Right cardiac atrium (tissue), 5 donors: ENCODE data around the gene HYCC1. TPM values are rescaled to one million over a fixed set of nuclear protein-coding genes. Genes with fewer than 3 reads are reported as not detected.
A peak's percentile ranks its signal among the peaks of the same experiment; 100 is the strongest.
"Not testable (repeated sequence)": the region's sequence is repeated elsewhere in the genome, so short reads cannot be mapped to it uniquely, and the experiment has no call there.

Source experiments
- ATAC-seq, 2 donors: fragments of 200-7000 bp; cut with Tn5 transposase; one replicate each; pipeline versions ENCODE4 v1.8.0 to v1.9.1; 2020; ENCODE audit warnings: moderate library complexity in 2 of 2, mild to moderate bottlenecking in 1 of 2
- DNase-seq, 3 donors: peaks; one replicate each; pipeline ENCODE4 v3.0.0-alpha.2; 2020
- H3K27ac ChIP-seq: one replicate; pipeline ENCODE4 v1.5.1; 2013; ENCODE audit warnings: mild to moderate bottlenecking, low read length, control low read depth, moderate library complexity
- H3K27me3 ChIP-seq: one replicate; pipeline ENCODE4 v1.6.1; 2013; ENCODE audit not compliant: control insufficient read depth, insufficient read depth
- H3K4me1 ChIP-seq: one replicate; pipeline ENCODE4 v1.6.1; 2013; ENCODE audit warnings: low read length; ENCODE audit not compliant: control insufficient read depth, insufficient read depth
- H3K4me3 ChIP-seq: one replicate; pipeline ENCODE4 v1.5.1; 2013; ENCODE audit warnings: low read length, control low read depth
- H3K9me3 ChIP-seq: one replicate; pipeline ENCODE4 v1.6.1; 2013; ENCODE audit warnings: low read length; ENCODE audit not compliant: control insufficient read depth
- WGBS: extraction: QIAGEN DNeasy Blood & Tissue Kit; methylation state at CpG from one replicate; pipeline ENCODE4 v1.1.7; 2013; 5-methylcytosine and 5-hydroxymethylcytosine counted together
- intact Hi-C, 4 donors: fragments of 100-400 bp; cut with DNase I; formaldehyde crosslinking; loops; one replicate each; pipeline versions ENCODE4 v1.11.0 to v1.14.0; 2022 to 2023
- long read RNA-seq, 4 donors: library from polyadenylated mRNA; unstranded; transcript quantifications; one replicate each; pipeline ENCODE4 v2.0.0, GENCODE V29; 2020 to 2021
- polyA plus RNA-seq: library from polyadenylated mRNA; stranded (reverse); fragments of 200-250 nt; gene quantifications from one replicate; pipeline ENCODE4 v1.2.3, GENCODE V29; 2013
- total RNA-seq, 4 donors: library from RNA; stranded (reverse); fragmentation: NEBNext Ultra II Directional; extraction: Animal tissue kit (Norgen Biotek cat#: 25700); gene quantifications; one replicate each; pipeline ENCODE4 v1.2.1, GENCODE V29; 2021
- donor health status: healthy with polysubstance abuse.
- donor health status: DM: no; HTN: yes; CAD: no.
- donor health status: DM: no; HTN: no; CAD: no.
- donor health status: DM: no; HTN: yes; CAD: no; lungs with severe emphysema.
- donor health status: DM: yes; HTN: yes; CAD: no.

HYCC1 gene
- 10 to 100 TPM; 32.8 to 47.3 (median 36.3) TPM for total RNA-seq
- 7.7 TPM for polyA plus RNA-seq
- long read RNA-seq, donor 1, full-length matches to known transcripts, result 7 of 16 reads
- long read RNA-seq, donor 1, partial matches to known transcripts, result 1 of 16 reads
- long read RNA-seq, donor 1, other reads (novel, unspliced or antisense), result 8 of 16 reads
- long read RNA-seq, donor 2, full-length matches to known transcripts, result 4 of 10 reads
- long read RNA-seq, donor 2, partial matches to known transcripts, result 0 of 10 reads
- long read RNA-seq, donor 2, other reads (novel, unspliced or antisense), result 6 of 10 reads
- long read RNA-seq, donor 3, full-length matches to known transcripts, result 17 of 35 reads
- long read RNA-seq, donor 3, partial matches to known transcripts, result 5 of 35 reads
- long read RNA-seq, donor 3, other reads (novel, unspliced or antisense), result 13 of 35 reads
- long read RNA-seq, donor 4, full-length matches to known transcripts, result 3 of 11 reads
- long read RNA-seq, donor 4, partial matches to known transcripts, result 0 of 11 reads
- long read RNA-seq, donor 4, other reads (novel, unspliced or antisense), result 8 of 11 reads

DNA sequence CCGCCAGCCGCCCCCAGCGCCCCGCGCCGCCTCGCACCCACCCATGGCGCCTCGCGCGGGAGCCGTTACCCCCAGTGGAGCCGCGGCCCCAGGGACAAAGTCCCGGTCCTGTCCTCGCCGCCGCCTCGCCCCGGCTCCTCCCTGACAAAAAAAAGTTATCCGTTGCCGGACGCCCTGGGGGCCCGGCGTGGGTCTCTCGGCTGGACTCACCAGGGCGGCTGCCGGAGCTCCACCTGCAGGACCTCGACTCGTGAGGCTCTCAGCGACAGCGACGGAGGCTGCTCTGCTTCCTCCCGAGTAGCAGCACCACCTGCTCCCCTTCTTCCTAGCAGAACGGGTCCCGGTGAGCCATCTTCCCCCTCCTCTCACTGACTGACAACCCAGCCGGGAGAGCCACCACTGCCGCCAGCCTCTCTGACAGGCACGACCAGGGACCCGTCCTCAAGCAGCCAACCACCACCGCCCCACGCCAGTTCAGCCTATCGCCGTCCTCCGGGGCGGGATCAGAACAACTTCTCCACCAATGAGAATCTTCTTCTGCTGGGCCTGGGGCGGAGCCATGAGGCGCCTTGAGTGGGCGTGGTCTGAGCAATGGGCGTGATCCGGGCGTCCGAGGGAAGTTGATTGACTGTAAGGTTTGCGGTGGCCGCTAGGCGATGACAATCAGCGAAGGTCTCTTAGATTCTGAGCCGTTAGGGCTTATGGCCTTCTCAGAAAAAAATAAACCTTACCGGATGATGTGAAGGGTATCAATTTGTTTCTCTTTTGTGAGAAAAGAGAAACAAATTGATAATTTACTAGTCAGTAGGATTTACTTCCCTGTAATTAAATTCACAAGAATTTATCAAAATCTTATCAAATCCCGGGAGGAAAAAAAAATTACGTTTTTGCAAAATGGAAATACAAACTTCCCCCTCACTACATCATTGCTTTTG lies at the start of gene HYCC1:
HYCC1 (minus strand) TSS at position 416 of the 935 bp plus-strand sequence. CDS start 23,019 bp downstream, outside the sequence.
- Histone ChIP-seq H3K27me3 (no peaks in the 10 kb centered on the region), H3K4me1 (no peaks in the 10 kb centered on the region), H3K4me3 (peak within 1 kb of the TSS; percentile 72), H3K9me3 (no peaks in the 10 kb centered on the region), H3K27ac (peak within 1 kb of the TSS; percentile 36)
- WGBS, result 2% methylated on average over 61 of the region's 61 CpGs
- intact Hi-C loops, result loop anchor here in 1 of 4 donors (10.0 kb wide), 1 partner anchor 159 kb away; no protein-coding TSS in a partner anchor
- DNase-seq (peak; percentile 99), ATAC-seq (peak; percentile 100)

- WGBS, result 88% methylated on average over 7 of the region's 7 CpGs
- H3K4me3 ChIP-seq, result no peak overlapping the region
- DNase-seq (no peak), ATAC-seq (no peak)
- no peaks in the 10 kb centered on the region for H3K9me3 ChIP-seq
- no peaks in the 10 kb centered on the region for H3K27me3 ChIP-seq
- H3K4me1 ChIP-seq, result no peaks in the 10 kb centered on the region
- H3K27ac ChIP-seq, result no peak overlapping the region
- intact Hi-C loops, result no loop called here
These were observed 48.5 kb upstream of the HYCC1 start for GRCh38 chr7:23062452-23062851.

GRCh38 chr7:23061327-23061726 lies 47.4 kb upstream of the HYCC1 start:
- intact Hi-C loops, result no loop called here
- no peaks in the 10 kb centered on the region for H3K4me1 ChIP-seq
- H3K9me3 ChIP-seq, result no peaks in the 10 kb centered on the region
- ATAC-seq, result no peak
- DNase-seq, result no peak
- H3K27ac ChIP-seq, result no peak overlapping the region
- no peaks in the 10 kb centered on the region for H3K27me3 ChIP-seq
- H3K4me3 ChIP-seq, result no peak overlapping the region
- 94% methylated on average over 6 of the region's 6 CpGs for WGBS

DNA sequence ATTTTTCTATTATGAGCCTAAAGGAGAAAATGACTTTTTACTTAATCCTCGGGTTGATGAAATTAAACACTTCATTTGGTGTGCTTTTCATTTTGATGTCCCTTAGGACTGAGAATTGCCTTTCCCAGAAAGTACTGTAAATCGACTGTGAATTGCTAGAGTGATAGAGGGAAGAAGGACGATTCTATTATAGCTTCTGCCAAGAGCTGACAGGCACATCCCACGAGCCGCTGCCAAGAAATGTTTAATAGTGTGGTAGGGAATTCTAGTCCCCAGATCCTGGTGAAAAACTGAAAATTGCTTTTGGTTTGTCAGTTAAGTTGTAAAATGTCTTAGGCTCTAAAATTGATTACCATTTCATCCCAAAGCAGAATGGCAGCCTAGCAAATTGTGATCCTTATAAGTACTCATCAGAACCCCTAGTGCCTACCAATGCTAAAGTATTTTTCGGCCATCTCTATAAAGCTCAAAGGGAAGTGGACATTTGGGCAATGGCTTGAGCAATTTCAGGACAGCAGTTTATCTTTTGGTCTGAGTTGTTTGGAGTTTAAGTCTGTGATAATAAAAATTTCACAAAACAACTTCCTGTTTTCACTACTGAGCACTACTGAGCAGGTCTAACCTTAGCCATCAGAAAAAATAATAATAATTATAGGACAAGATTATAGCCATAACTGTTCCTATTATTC lies 44.6 kb upstream of the HYCC1 start:
- ATAC-seq, result no peak
- Histone ChIP-seq H3K9me3 (no peaks in the 10 kb centered on the region), H3K27me3 (no peaks in the 10 kb centered on the region), H3K4me1 (no peaks in the 10 kb centered on the region), H3K27ac (no peak overlapping the region), H3K4me3 (no peak overlapping the region)
- no peak for DNase-seq
- intact Hi-C loops, result loop anchor here in 3 of 4 donors (5.0 to 10.0 kb wide), 4 partner anchors 124 to 504 kb away; no protein-coding TSS in a partner anchor
- 34% methylated on average over 6 of the region's 6 CpGs for WGBS

DNA sequence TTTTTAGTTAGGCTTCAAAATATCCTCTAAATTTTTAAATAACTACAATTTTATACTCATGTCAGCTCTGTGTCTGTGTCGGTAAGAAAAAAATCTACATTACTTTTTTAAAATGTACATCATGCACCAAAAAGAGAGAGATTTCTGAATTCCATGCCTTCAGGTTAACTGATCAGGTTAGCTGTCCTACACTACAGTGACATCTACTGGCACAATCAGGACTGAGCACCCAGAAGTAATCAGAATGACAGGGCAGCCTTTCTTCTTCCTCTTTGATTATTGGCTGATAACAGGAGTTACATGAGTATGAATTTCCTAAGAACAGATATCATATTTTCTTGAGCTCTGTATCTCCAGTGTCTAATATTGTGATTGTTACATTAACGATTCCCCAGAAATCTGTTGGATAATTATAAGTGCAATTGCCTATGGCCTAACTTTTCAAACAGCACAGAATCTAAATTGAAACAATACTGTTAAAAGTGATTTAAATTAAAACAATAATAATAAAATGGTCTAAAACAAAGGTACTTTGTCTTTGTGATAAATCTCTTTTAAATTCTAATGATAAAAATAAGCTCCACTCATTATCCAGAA lies 41.8 kb upstream of the HYCC1 start:
- no peak overlapping the region for H3K27ac ChIP-seq
- 1% methylated on average over 2 of the region's 2 CpGs for WGBS
- H3K9me3 ChIP-seq, result no peaks in the 10 kb centered on the region
- peak; percentile 66 to 77 for ATAC-seq
- H3K4me1 ChIP-seq, result no peaks in the 10 kb centered on the region
- intact Hi-C loops, result loop anchor here in 3 of 4 donors (5.0 to 10.0 kb wide), 4 partner anchors 121 to 501 kb away; no protein-coding TSS in a partner anchor
- no peak for DNase-seq
- no peak overlapping the region for H3K4me3 ChIP-seq
- H3K27me3 ChIP-seq, result no peaks in the 10 kb centered on the region

DNA sequence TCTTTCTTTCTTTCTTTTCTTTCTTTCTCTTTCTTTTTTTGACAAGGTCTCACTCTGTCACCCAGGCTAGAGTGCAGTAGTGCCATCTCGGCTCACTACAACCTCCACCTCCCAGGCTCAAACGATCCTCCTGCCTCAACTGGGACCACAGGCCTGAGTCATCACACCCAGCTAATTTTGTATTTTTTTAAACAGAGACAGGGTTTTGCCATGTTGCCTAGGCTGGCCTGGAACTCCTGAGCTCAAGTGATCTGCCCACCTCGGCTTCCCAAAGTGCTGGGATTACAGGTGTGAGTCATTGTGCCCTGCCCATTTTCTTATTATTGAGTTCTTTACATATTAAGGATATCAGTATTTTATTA lies 37.2 kb upstream of the HYCC1 start:
- DNase-seq, H3K4me3 ChIP-seq, H3K27me3 ChIP-seq, H3K9me3 ChIP-seq, H3K27ac ChIP-seq, H3K4me1 ChIP-seq, ATAC-seq: not testable (repeated sequence)
- intact Hi-C loops, result loop anchor here in 2 of 4 donors (10.0 kb wide), 3 partner anchors 116 to 496 kb away; no protein-coding TSS in a partner anchor
- 90% methylated on average over 3 of the region's 3 CpGs for WGBS

- WGBS, result 97% methylated on average over 29 of the region's 29 CpGs
- intact Hi-C loops, H3K9me3 ChIP-seq, H3K4me3 ChIP-seq, H3K27ac ChIP-seq, ATAC-seq, DNase-seq, H3K4me1 ChIP-seq, H3K27me3 ChIP-seq: not testable (repeated sequence)
These were observed 32.4 kb upstream of the HYCC1 start for GRCh38 chr7:23046336-23046735.

- H3K27me3 ChIP-seq, H3K4me3 ChIP-seq, H3K27ac ChIP-seq, ATAC-seq, H3K4me1 ChIP-seq, intact Hi-C loops, H3K9me3 ChIP-seq, DNase-seq: not testable (repeated sequence)
- 89% methylated on average over 4 of the region's 6 CpGs for WGBS
These were observed 31.2 kb upstream of the HYCC1 start for GRCh38 chr7:23045086-23045485.

- no peaks in the 10 kb centered on the region for H3K27me3 ChIP-seq
- H3K4me3 ChIP-seq, result no peak overlapping the region
- ATAC-seq (no peak), DNase-seq (no peak)
- no peak overlapping the region for H3K27ac ChIP-seq
- WGBS, result 67% methylated on average over 3 of the region's 3 CpGs
- intact Hi-C loops, result no loop called here
- no peaks in the 10 kb centered on the region for H3K9me3 ChIP-seq
- H3K4me1 ChIP-seq, result no peaks in the 10 kb centered on the region
These were observed 30.7 kb upstream of the HYCC1 start for GRCh38 chr7:23044581-23044980.

- no peak overlapping the region for H3K27ac ChIP-seq
- WGBS, result 94% methylated on average over 2 of the region's 2 CpGs
- DNase-seq, result no peak
- no peaks in the 10 kb centered on the region for H3K4me1 ChIP-seq
- intact Hi-C loops, result no loop called here
- H3K27me3 ChIP-seq, result no peaks in the 10 kb centered on the region
- no peaks in the 10 kb centered on the region for H3K9me3 ChIP-seq
- no peak overlapping the region for H3K4me3 ChIP-seq
- no peak for ATAC-seq
These were observed 29.5 kb upstream of the HYCC1 start for GRCh38 chr7:23043441-23043840.
